K562 (cell line): ENCODE data around the gene HCST. TPM values are rescaled to one million over a fixed set of nuclear protein-coding genes. Genes with fewer than 3 reads are reported as not detected.

Experiments used
- ATAC-seq: fragments of 200-7000 bp; cut with Tn5 transposase; 3 replicates; pipeline ENCODE4 v1.9.1; 2020; ENCODE audit warnings: moderate library complexity
- BruUV-seq: library from RNA; stranded (reverse); fragments of 400-500 nt; replicated peaks from 2 replicates; lab custom pipeline; 2021; lab: Mats Ljungman, UMichigan
- CTCF ChIA-PET: fragments of 300-600 bp; formaldehyde crosslinking; extraction: SDS; loops from one replicate; lab custom pipeline; 2021; ENCODE audit warnings: low intra/inter-chr PET ratio; lab: Yijun Ruan, JAX
- POLR2A ChIA-PET: fragments of 300-600, 350-650 bp; sonication (Branson Sonifier 250); formaldehyde crosslinking; extraction: SDS; loops from one replicate; lab custom pipeline; 2021; ENCODE audit warnings: antibody characterized with exemption, inconsistent platforms; lab: Yijun Ruan, JAX
- DNase-seq, 4 experiments: peaks; one replicate each; pipeline versions ENCODE4 v3.0.0 to v3.0.0-alpha.2; 2011 to 2018; ENCODE audit warnings: low spot score in 3 of 4, mixed read lengths in 3 of 4; ENCODE audit errors: extremely low read depth in 1 of 4
- FAIRE-seq: peaks from 2 replicates; lab custom pipeline; 2011; peaks lifted over from hg19 to GRCh38; lab: Jason Lieb, UNC
- H2AFZ ChIP-seq: 2 replicates; pipeline ENCODE4 v1.6.0; 2011; ENCODE audit warnings: low read depth, low read length, control low read depth, inconsistent platforms
- H3K27ac ChIP-seq: fragments of 200-600 bp; 3 replicates; pipeline ENCODE4 v1.8.0; 2011; ENCODE audit warnings: low read depth, mild to moderate bottlenecking, control low read depth, inconsistent platforms, low read length, moderate library complexity, mixed read lengths; ENCODE audit errors: extremely low read depth
- H3K27me3 ChIP-seq, 2 experiments: fragments of 300-600 bp in 1 of 2; 2 replicates in 1 of 2; 3 replicates in 1 of 2; pipeline versions ENCODE4 v1.6.0 to v1.8.0; 2011; ENCODE audit warnings: inconsistent platforms in 2 of 2, low read length in 2 of 2, mild to moderate bottlenecking in 1 of 2, mixed read lengths in 1 of 2, moderate library complexity in 1 of 2; ENCODE audit not compliant: control insufficient read depth in 2 of 2, insufficient read depth in 2 of 2
- H3K36me3 ChIP-seq: fragments of 300-600 bp; 3 replicates; pipeline ENCODE4 v1.8.0; 2011; ENCODE audit warnings: mild to moderate bottlenecking, low read length, inconsistent platforms; ENCODE audit not compliant: control insufficient read depth, insufficient read depth
- H3K4me1 ChIP-seq, 2 experiments: fragments of 200-600 bp in 1 of 2; replicated peaks in 1 of 2; 2 replicates in 1 of 2; 3 replicates in 1 of 2; pipeline versions ENCODE4 v1.5.1 to v1.8.0; 2011; ENCODE audit warnings: inconsistent platforms in 2 of 2, low read length in 2 of 2, mild to moderate bottlenecking in 1 of 2, mixed read lengths in 1 of 2, moderate library complexity in 1 of 2; ENCODE audit not compliant: control insufficient read depth in 2 of 2, insufficient read depth in 2 of 2
- H3K4me2 ChIP-seq: 2 replicates; pipeline ENCODE4 v1.6.1; 2011; ENCODE audit warnings: low read length, control low read depth, inconsistent platforms, mixed read lengths; ENCODE audit not compliant: insufficient read depth
- H3K4me3 ChIP-seq: fragments of 200-600 bp; sonication (generic), shearing (Covaris generic); 2 replicates; pipeline ENCODE4 v1.5.1; 2016; ENCODE audit warnings: control low read depth, inconsistent platforms
- H3K79me2 ChIP-seq: fragments of 200-600 bp; 3 replicates; pipeline ENCODE4 v1.8.0; 2011; ENCODE audit warnings: low read length, inconsistent platforms; ENCODE audit not compliant: control insufficient read depth, insufficient read depth
- H3K9ac ChIP-seq, 2 experiments: 2 replicates each; pipeline versions ENCODE4 v1.6.0 to v1.6.1; 2011; ENCODE audit warnings: low read depth in 2 of 2, low read length in 2 of 2, control low read depth in 1 of 2, inconsistent platforms in 1 of 2, mild to moderate bottlenecking in 1 of 2, mixed read lengths in 1 of 2; ENCODE audit not compliant: insufficient read depth in 1 of 2
- H3K9me1 ChIP-seq: one replicate; pipeline ENCODE4 v1.6.0; 2011; ENCODE audit warnings: inconsistent platforms, mild to moderate bottlenecking, low read length, moderate library complexity; ENCODE audit not compliant: control insufficient read depth, insufficient read depth
- H3K9me3 ChIP-seq: replicated peaks from 2 replicates; pipeline ENCODE4 v1.5.1; 2011; ENCODE audit warnings: low read depth, low read length, inconsistent platforms; ENCODE audit not compliant: control insufficient read depth, insufficient read depth
- H4K20me1 ChIP-seq: replicated peaks from 2 replicates; pipeline ENCODE4 v1.6.1; 2011; ENCODE audit warnings: low read length, inconsistent platforms, mixed read lengths; ENCODE audit not compliant: control insufficient read depth, insufficient read depth
- KDM1A ChIP-seq, 2 experiments: fragments of 450-650 bp; IDR thresholded peaks; 2 replicates each; pipeline ENCODE4 v1.6.1; 2016; ENCODE audit warnings: mild to moderate bottlenecking in 2 of 2
- WGBS: fragments of 100-300 bp; shearing (Covaris generic); methylation state at CpG from one replicate; pipeline ENCODE4 v1.1.6; 2016; ENCODE audit warnings: low coverage, mixed read lengths; ENCODE audit not compliant: insufficient coverage; ENCODE audit errors: missing lambda C conversion rate; 5-methylcytosine and 5-hydroxymethylcytosine counted together
- in situ Hi-C: fragments of 300-500 bp; cut with MboI; formaldehyde crosslinking; loops from 4 replicates; pipeline ENCODE4 v1.15.0; 2018; ENCODE audit warnings: inconsistent platforms, mixed read lengths
- intact Hi-C: fragments of 100-400 bp; cut with micrococcal nuclease; formaldehyde crosslinking; loops from 2 replicates; pipeline ENCODE4 v1.14.2; 2022
- polyA plus RNA-seq, 8 experiments: library from polyadenylated mRNA; depleted of rRNA in 4 of 8; stranded (reverse) in 5 of 8; unstranded in 3 of 8; fragments of >200 nt; fragmentation: Nextera tagmentation in 2 of 8; fragmentation: Illumina TruSeq in 1 of 8; extraction: Ambion mirVana in 2 of 8; extraction: Trizol in 1 of 8; gene quantifications; 2 replicates each; pipeline versions ENCODE4 v1.2.1 to v1.2.3, GENCODE V29; 2011 to 2014; ENCODE audit warnings: inconsistent platforms in 1 of 8, missing spikeins in 1 of 8
- total RNA-seq, 7 experiments: library from RNA; depleted of rRNA in 6 of 7; stranded (reverse); fragments of >200 nt in 6 of 7; fragmentation: Illumina TruSeq in 2 of 7; extraction: Trizol in 2 of 7; gene quantifications; 2 replicates each; pipeline versions ENCODE4 v1.2.1 to v1.2.3, GENCODE V29; 2011 to 2021; ENCODE audit warnings: low replicate concordance in 1 of 7
- TF ChIP-seq, protein P1 (sequence below): fragments of 200-800 bp; sonication (Bioruptor generic); IDR thresholded peaks from 2 replicates; pipeline ENCODE4 v1.6.1; 2016; ENCODE audit warnings: missing genetic modification characterization, missing compliant biosample characterization

Gene HCST
- total and polyA plus RNA-seq, 9 of the 15 experiments (the other 6 are each of a cell fraction or from before 2014, with no cell fraction given) = 0.29 to 1.9 (median 0.95) TPM; not detected in 2

DNA sequence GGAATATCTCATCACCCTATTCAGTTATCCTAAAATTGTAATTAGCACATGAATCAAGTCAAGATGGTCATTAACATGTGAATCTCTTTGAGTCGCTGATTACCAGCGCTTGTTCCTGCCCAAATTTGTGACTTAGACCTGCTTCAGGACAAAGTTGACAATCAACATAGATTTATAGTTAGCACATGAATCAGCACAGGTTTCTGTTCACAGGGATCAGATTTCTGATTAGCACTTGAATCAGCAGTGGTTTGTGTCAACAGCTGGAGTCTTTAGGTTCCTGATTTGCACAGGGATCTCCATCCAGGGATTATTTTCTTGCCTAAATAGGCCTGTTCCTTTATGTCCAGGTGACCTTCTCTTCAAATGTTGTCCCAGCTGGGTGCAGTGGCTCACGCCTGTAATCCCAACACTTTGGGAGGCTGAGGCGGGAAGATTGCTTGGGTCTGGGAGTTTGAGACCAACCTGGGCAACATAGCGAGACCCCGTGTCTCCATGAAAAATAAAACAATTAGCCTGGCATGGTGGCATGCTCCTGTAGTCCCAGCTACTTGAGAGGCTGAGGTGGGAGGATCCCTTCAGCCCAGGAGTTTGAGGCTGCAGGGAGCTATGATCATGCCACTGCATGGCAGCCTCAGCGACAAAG is 30.1 kb downstream of the HCST start:
- H3K9me3 ChIP-seq = no peaks in the 10 kb centered on the region
- in situ Hi-C loops = loop anchor here (5.0 kb wide), 2 partner anchors 45 to 230 kb away; partner anchors contain the start of gene ZBTB32
- H3K4me1 ChIP-seq = peaks cover 2 to 14% of the 10 kb centered on the region in 2 experiments; a peak in 2 of 5 replicates
- H3K9me1 ChIP-seq = no peaks in the 10 kb centered on the region
- peaks cover 9 to 25% of the 10 kb centered on the region in 2 experiments for H3K27me3 ChIP-seq
- no peak overlapping the region for H3K9ac ChIP-seq
- H3K36me3 ChIP-seq = no peaks in the 10 kb centered on the region
- no peak overlapping the region for H3K27ac ChIP-seq
- DNase-seq = no peak
- H3K4me2 ChIP-seq = no peak overlapping the region
- no peak for FAIRE-seq
- no peak for ATAC-seq
- peak overlapping the region; percentile 20; the same call in 1 of the 2 replicates for H2AFZ ChIP-seq
- no peak overlapping the region for H3K4me3 ChIP-seq
- POLR2A ChIA-PET = no interaction called here
- H4K20me1 ChIP-seq = 0 out of 2 replicates have a peak, but pooled peaks cover 4% of the 10 kb centered on the region
- BruUV-seq = no TSS peak
- 28% methylated on average over 7 of the region's 7 CpGs for WGBS
- intact Hi-C loops = loop anchor here (5.0 to 10.0 kb wide), 2 partner anchors 108 to 375 kb away; no protein-coding TSS in a partner anchor
- peak; percentile 55 to 62; a peak in 3 of 4 replicates for TF ChIP-seq KDM1A (IDR thresholded peaks at IDR 0.05)
- TF ChIP-seq, protein P1, sequence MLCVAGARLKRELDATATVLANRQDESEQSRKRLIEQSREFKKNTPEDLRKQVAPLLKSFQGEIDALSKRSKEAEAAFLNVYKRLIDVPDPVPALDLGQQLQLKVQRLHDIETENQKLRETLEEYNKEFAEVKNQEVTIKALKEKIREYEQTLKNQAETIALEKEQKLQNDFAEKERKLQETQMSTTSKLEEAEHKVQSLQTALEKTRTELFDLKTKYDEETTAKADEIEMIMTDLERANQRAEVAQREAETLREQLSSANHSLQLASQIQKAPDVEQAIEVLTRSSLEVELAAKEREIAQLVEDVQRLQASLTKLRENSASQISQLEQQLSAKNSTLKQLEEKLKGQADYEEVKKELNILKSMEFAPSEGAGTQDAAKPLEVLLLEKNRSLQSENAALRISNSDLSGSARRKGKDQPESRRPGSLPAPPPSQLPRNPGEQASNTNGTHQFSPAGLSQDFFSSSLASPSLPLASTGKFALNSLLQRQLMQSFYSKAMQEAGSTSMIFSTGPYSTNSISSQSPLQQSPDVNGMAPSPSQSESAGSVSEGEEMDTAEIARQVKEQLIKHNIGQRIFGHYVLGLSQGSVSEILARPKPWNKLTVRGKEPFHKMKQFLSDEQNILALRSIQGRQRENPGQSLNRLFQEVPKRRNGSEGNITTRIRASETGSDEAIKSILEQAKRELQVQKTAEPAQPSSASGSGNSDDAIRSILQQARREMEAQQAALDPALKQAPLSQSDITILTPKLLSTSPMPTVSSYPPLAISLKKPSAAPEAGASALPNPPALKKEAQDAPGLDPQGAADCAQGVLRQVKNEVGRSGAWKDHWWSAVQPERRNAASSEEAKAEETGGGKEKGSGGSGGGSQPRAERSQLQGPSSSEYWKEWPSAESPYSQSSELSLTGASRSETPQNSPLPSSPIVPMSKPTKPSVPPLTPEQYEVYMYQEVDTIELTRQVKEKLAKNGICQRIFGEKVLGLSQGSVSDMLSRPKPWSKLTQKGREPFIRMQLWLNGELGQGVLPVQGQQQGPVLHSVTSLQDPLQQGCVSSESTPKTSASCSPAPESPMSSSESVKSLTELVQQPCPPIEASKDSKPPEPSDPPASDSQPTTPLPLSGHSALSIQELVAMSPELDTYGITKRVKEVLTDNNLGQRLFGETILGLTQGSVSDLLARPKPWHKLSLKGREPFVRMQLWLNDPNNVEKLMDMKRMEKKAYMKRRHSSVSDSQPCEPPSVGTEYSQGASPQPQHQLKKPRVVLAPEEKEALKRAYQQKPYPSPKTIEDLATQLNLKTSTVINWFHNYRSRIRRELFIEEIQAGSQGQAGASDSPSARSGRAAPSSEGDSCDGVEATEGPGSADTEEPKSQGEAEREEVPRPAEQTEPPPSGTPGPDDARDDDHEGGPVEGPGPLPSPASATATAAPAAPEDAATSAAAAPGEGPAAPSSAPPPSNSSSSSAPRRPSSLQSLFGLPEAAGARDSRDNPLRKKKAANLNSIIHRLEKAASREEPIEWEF (CRISPR knock-in tag) = no peak
- CTCF ChIA-PET = interaction anchor here (1.5 to 2.8 kb wide), 3 partner anchors 51 to 239 kb away, joined by 7 to 42 read pairs (median 32); no protein-coding TSS in a partner anchor
- H3K79me2 ChIP-seq = no peaks in the 10 kb centered on the region
